GM21529 (cell line): ENCODE measurements around the gene PAX2.

Source experiments
- ATAC-seq: cut with Tn5 transposase; IDR thresholded peaks from one replicate; pipeline ENCODE4 v1.9.1; 2021; ENCODE audit not compliant: unreplicated experiment

The PAX2 gene

GRCh38 chr10:100873827-100874326, 128.5 kb downstream of the PAX2 start:
- no peak for ATAC-seq

GRCh38 chr10:100874702-100875483, 129.5 kb downstream of the PAX2 start:
- ATAC-seq = no peak

GRCh38 chr10:100875484-100876166, 130.2 kb downstream of the PAX2 start:
- ATAC-seq = no peak

DNA sequence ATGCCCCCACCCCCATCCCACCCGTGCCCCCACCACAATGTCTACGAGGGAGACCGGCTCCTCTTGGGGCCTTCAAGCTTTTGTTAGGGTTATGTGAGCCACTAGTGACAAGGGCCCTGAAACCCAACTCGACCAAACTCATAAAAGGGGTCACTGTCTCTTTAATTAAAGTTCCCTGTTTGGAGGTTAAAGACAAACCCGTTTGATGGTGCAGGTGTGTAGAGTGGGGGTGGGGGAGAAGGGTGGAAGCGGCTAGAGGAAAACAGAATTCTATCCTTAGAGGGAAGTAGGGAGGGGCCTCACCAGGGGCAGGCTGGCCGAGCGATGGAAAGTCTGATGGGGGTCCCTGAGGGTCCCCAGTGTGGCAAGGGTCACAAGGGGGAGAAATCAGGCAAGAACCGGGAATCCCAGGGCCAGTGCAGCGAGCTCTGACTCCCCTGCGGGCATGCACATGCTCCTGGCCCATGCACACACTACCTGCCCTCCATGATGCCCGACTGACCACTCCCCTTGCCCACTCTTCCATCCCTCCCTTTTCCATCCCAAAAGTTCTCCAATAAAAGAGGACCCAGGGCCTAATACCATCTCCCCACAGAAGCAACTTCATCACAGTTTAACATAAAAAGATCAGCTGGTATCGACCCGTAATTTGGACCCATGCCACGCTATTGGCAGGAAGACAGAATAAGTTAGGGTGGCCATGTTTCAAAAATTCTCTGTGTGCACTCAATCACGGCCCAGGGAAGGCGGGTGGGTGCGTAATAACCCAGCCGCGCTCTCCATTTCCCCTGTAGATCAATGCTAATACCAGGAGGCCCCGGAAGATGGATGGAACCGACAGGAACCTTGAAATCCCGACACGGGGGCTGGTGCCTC, 131.4 kb downstream of the PAX2 start:
- no peak for ATAC-seq

DNA sequence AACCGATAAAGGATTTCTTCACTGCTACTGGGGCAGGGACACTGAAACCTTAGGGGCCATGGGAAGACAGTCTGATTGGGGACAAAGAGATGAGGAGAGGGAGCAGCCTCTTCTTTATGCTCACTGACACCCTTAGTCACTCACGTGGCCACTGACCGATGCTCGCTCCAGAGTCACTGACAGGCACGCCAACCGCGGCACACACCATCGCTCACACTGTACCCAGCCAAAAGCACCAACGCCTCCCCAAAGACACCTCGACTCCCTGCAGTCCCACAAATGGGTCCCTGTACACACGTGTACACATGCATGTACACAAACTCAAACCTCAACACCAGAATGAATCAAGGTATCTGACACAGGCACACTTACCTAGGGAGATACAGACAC, 132.1 kb downstream of the PAX2 start:
- ATAC-seq = no peak

- ATAC-seq = no peak
Observed at GRCh38 chr10:100878291-100878910, 133.0 kb downstream of the PAX2 start.
